HG03139 (cell line): ENCODE measurements around the gene PSD4.

Experiments used
- ATAC-seq: cut with Tn5 transposase; IDR thresholded peaks from one replicate; pipeline ENCODE4 v1.9.1; 2021; ENCODE audit not compliant: unreplicated experiment

PSD4 gene

DNA sequence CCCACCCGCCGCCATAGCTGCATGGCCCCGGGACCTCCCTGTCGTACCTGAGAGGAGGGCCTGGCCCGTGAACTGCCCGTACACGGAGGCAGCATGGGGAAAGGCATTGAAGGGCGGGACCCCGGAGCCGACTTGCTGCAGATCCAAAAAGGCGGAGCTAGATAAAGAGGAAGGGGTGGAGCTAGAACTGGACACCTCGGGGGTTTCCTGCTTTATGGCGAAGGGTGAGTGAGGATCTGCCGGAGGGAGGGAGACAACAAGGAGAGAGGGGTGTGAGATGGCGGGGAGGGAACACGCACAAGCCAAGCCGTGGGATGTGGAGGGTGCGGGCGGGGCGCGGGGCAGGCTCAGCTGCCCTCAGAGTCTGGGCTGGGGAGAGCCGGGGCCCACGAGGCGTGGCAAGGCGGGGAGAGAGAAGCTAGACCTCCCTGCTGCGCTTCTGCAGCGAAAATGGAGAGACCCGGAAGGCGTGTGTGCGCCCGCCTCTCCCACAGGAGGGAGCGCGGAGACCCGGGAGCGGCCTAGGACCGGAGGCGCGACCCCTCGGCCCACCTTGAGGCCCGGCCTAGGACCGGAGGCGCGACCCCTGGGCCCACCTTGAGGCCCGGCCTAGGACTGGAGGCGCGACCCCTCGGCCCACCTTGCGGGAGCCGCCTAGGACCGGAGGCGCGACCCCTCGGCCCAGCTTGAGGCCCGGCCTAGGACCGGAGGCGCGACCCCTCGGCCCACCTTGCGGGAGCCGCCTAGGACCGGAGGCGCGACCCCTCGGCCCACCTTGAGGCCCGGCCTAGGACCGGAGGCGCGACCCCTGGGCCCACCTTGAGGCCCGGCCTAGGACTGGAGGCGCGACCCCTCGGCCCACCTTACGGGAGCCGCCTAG lies 61.8 kb downstream of the PSD4 start:
- ATAC-seq, result peak; percentile 82

DNA sequence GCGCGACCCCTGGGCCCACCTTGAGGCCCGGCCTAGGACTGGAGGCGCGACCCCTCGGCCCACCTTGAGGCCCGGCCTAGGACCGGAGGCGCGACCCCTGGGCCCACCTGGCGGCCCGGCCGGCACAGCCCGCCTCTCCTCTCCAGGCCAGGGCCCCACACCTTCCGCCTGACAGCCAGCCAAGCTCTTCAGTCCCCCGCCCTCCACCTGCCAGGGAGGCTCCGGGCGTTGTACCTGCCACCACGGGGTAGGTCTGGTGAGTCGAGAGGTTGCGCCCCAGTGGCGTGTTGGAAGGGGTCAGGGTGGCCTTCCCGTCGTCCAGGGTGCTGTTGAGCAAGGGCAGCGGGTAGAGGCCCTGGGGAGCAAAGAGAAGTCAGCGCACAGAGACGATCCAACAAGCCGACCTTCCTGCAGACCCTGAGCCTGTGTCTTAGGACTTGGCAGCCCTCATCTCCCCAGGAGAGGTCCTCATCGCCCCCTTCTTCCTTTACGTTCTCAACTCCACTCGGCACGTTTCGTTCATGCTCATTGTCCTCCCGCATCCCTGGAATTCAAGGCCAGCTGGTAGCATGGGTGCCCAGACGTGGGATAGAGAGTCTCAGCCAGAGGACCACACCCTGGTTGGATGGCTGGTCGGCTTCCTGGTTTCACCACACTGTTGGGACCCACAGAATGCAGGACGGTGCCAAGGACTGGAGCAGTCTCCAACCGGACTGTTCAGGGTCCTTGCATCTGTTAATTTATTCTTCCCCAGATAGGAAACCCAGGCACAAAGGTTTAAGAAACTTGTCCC lies 62.8 kb downstream of the PSD4 start:
- ATAC-seq, result no peak

GRCh38 chr2:113237604-113238160 lies 63.9 kb downstream of the PSD4 start:
- no peak for ATAC-seq

DNA sequence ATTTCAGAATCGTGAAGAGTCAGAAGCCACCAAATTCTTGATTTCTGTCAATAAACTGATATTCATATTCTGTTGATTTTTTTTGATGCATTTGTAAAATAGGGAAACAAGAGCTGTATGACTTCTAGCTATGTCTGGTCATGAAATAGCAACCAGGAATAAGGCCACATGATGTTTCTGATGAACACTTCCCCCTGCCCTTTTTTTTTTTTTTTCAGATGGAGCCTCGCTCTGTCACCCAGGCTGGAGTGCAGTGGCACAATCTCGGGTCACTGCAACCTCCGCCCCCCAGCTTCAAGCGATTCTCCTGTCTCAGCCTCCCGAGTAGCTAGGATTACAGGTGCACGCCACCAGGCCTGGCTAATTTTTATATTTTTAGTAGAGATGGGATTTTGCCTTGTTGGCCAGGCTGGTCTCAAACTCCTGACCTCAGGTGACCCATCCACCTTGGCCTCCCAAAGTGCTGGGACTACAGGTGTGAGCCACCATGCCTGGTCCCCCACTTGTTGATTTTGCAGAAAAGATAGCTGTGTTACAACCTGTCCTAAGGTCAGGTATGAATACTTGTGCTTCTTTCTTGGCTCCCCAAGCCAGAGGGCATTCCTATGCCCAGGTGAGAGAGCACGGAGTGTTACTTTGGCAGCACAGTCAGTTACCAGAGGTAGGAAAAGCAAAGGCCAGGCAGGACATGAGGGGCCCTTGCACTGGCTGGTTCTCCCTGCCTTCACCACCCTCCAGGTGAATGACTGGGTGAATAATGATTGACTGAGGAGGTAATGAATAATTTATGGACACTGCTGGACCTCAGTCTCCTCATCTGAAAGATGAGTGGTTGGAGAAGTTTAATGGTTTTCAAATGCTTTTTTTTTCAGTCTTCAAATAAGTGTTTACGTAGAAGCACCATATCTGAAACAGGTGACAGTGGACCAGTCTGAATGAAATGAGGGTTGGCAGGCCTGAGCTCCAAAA lies 65.4 kb downstream of the PSD4 start:
- ATAC-seq, result no peak

DNA sequence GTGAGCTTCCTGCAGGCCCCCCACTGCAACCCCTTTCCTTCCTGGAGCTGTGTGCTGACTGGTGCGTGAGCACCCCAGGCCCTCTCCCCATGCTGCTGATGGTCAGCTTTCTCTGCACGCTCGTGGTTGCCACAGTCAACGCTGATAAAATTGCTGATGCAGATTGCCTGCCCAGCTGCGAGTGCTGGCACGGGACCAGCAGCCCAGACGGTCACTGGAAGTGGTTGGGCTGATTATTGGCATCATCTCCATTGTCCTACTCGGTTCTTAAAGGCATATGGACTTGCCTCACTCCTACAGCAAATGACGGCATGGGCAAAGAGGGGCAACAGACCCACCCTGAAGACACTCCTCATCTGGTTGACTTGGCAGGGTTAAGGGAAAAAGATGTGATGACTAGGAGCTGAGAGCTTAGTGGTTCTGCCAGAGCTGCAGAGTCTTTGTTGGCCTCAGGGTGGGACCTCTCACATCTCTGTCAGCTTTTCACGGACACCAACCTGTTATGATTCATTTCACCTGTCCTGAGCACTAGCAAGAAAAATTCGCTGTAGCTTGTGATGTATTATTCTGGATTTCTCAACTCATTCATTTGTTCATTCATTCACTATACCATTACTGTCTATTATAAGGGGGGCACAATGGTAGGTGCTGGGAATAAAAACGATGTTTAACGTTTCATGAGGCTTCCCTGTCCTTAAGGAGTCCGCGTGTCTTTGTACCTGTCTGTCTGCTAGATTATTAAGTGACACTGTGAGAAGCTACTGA lies 66.6 kb downstream of the PSD4 start:
- no peak for ATAC-seq

DNA sequence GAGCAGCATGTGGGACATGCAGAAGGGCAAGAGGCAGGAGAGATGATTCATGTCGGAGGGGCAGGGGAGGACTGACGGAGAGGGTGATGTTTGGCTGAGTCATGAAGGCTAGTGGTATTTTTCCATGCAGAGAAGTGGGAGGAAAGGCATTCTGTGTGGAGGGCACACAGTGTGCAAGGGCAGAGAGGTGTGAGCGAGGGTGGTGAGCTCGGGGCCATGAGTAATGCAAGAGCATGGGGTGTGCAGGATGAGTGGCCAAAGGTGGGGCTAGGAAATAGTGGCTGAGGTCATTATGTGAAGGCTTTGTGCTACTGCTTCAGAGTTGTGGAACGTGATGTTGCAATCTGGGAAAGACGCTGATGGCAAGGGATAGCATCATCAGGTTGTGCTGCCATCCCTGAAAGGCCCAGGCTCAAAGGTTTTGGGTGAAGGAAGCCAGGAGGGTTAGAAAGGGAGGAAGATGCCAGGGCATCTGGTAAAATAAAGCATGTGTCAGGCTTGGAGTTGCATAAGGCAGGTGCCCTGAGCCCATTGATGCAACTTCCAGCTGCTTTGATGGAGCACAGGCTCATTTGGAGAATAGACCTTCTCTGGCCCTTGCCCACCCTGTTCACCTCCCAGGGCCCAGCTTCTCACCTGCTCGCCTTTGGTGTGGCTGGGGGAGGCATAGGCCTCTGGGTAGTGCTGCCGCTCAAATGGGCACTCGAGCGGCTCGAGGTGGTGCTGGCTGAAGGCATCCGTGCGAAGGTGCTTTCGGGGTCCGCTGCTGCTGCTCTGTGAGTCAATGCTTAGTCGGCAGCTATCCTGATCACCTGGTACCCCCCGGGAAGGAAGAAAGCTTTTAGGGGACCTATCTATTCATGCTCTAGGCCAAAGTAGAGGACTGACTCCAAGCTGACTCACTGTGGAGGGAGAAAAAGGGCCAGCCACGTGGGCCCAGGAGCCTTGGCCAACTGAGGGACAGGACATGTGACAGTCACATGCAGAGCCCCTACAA lies 67.4 kb downstream of the PSD4 start:
- ATAC-seq, result no peak

DNA sequence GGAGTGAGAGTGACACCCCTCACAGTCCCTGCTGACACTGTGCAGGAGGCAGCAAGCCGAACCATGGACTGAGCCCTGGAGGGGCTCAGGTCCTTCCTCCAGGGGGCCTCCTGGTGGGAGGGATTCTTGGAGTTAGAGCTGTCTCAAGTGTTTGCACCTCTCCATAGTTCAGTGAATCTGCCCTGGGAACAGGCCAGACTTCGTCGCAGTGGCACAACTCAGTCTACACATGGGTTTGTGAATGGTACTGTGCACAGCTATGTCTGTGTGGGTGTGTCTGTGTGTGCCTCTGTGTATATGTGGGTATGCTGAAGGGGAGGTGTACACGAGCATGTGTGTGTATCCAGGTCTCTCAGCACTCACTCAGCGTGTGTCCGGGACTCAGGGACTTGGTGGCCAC lies 68.6 kb downstream of the PSD4 start:
- ATAC-seq, result no peak

GRCh38 chr2:113245276-113245711 lies 71.5 kb downstream of the PSD4 start:
- no peak for ATAC-seq

DNA sequence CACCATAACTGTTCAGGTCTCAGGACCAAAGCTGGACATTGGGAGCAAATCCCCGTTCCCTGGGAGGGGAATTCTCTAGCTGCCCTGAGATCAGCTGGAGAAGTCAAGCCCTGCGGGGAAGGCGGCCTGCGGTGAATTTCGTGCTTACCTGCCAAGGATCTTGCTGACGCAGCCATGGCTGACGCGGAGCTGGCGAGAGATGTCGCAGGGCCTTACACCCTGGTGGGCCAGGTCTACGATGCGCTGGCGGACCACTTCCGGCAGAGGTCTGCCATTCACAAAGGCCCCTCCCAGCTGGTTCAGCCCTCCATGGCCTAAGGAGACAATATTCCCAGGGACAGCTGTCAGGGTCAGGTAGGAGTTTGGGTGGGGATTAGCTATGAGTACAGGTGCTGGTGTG lies 72.8 kb downstream of the PSD4 start:
- ATAC-seq, result no peak

DNA sequence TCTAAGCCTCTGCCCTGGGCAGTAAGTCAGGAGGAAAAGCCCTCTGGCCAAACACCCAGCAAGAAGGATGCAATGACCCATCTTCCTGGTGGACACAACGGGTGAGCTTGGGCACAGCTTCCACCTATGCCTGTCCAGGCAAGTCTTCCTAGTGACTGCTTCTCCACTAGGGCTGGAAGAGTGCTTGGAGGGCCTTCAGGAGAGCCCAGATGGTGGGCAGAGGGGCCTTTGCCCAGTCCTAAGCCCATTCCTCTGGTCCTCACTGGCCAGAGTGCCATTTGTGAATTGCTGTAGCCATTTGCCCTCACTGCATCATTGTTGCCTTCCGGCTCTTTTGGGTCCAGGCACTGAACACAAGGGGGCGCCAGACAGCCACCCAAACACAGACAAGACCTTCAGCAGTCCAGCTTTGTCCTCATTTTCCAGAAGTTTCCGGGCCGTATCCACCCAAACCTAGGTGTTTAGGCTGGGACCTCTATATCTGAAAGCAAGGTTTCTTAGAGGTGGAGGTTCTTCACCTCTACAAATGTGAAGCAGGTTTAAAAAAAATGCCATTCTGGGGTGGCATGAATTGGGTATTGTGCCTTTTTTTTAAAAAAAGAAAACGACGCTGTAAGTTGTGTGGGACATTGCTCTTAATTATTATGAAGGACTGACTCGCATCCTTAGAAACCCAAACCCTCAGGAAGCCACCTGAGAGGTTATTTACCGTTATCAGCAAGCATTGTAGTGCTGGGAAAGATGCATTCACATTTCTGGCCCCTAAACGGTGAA lies 75.4 kb downstream of the PSD4 start:
- no peak for ATAC-seq

DNA sequence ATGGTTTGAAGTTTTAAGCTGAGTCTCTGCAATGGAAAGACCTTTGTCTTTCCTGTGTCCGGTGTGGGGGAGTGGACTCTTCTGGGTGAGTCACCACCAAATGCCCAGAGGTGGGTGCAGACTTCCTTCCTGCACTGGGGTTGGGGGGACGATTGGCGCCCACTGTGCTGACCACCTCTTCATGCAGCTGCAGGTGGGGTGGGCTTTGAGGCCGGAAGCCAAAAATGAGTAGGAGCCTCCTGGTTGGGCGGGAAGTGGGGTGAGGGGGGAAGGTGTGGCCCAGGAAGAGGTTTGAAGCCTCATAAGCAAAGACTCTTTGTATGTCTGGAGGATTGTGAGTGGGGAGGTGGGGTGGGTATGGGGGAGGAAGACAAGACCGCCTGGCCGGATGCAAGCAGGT lies 77.3 kb downstream of the PSD4 start:
- ATAC-seq, result no peak

- no peak for ATAC-seq
Observed at GRCh38 chr2:113252047-113252590, 78.3 kb downstream of the PSD4 start.

GRCh38 chr2:113253453-113253852 lies 79.7 kb downstream of the PSD4 start:
- no peak for ATAC-seq

GRCh38 chr2:113255140-113256070 lies 81.6 kb downstream of the PSD4 start:
- ATAC-seq, result no peak

GRCh38 chr2:113257516-113258264 lies 83.9 kb downstream of the PSD4 start:
- ATAC-seq, result no peak
